Measurements from ENCODE around the gene FOXN1. TPM values are rescaled to one million over a fixed set of nuclear protein-coding genes. Genes with fewer than 3 reads are reported as not detected.

FOXN1 gene
- total RNA-seq, 4 donors from 2014 or later, result 0.14 to 0.32 TPM; not detected in 2

DNA sequence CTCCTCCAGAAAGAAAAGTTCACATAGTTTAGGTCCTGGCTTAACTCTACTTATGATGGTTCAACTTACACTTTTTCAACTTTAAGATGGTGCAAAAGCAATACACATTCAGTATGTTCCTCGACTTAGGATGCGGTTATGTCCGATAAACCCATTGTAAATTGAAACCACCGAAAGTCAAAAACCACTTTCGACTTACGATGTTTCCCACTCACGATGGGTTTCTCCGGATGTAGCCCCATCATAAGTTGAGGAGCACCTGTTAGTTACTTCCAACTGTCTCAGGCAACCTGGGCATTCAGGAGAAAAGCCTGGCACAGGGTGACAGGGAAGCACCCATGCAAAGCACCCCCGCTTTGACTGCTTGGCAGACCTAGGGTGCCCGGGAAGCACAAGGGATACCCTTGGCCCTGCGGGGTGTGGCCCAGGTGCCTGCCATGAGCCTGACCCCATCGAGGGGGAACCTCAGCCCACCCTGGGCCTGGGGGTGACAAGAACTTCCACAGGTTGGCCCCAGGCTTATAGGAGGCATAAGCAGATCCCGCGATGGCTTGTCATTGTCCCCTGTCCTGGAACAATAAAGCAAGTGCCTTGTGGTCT, 32.2 kb downstream of the FOXN1 start:
- DNase-seq, result no peak
- no peaks in the 10 kb centered on the region for H3K36me3 ChIP-seq
- H3K27ac ChIP-seq, result no peak overlapping the region
- no peak for TF ChIP-seq EP300 (IDR thresholded peaks at IDR 0.05; ENCODE audit: low read depth)
- TF ChIP-seq, protein P1, sequence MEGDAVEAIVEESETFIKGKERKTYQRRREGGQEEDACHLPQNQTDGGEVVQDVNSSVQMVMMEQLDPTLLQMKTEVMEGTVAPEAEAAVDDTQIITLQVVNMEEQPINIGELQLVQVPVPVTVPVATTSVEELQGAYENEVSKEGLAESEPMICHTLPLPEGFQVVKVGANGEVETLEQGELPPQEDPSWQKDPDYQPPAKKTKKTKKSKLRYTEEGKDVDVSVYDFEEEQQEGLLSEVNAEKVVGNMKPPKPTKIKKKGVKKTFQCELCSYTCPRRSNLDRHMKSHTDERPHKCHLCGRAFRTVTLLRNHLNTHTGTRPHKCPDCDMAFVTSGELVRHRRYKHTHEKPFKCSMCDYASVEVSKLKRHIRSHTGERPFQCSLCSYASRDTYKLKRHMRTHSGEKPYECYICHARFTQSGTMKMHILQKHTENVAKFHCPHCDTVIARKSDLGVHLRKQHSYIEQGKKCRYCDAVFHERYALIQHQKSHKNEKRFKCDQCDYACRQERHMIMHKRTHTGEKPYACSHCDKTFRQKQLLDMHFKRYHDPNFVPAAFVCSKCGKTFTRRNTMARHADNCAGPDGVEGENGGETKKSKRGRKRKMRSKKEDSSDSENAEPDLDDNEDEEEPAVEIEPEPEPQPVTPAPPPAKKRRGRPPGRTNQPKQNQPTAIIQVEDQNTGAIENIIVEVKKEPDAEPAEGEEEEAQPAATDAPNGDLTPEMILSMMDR (IDR thresholded peaks at IDR 0.05), result no peak
- TF ChIP-seq POLR2A (IDR thresholded peaks at IDR 0.05), result no peak
- no peak for TF ChIP-seq POLR2AphosphoS5 (IDR thresholded peaks at IDR 0.05)
- in situ Hi-C loops (cut with MboI; ENCODE audit: low pct_ligation_motif_present in 1 of 4, low pct_unique_long_range_greater_than_20kb in 1 of 4, low sequenced_read_pairs in 3 of 4), result no loop called here
- WGBS, 2 donors (ENCODE audit: low coverage in 1 of 2), result 86 to 88% methylated on average over 5 to 14 of the region's 14 CpGs
- H3K4me3 ChIP-seq, result no peak overlapping the region
- H3K27me3 ChIP-seq, result no peaks in the 10 kb centered on the region
- H3K4me1 ChIP-seq, result peaks cover 0 to 7% (median 1%) of the 10 kb centered on the region in 4 donors
- intact Hi-C loops (cut with DNase I; ENCODE audit: low total_unique reads), result no loop called here
- H3K9me3 ChIP-seq, result no peaks in the 10 kb centered on the region

- TF ChIP-seq POLR2AphosphoS5 (IDR thresholded peaks at IDR 0.05) (no peak), EP300 (IDR thresholded peaks at IDR 0.05; ENCODE audit: low read depth) (no peak), POLR2A (IDR thresholded peaks at IDR 0.05) (no peak)
- TF ChIP-seq, protein P1 (IDR thresholded peaks at IDR 0.05), result no peak
- H3K4me1 ChIP-seq, result peaks cover 0 to 7% (median 0%) of the 10 kb centered on the region in 4 donors
- 73% methylated on average over 4 of the region's 4 CpGs; no CpG with 5 or more reads in 1 of the 2 donors for WGBS, 2 donors (ENCODE audit: low coverage in 1 of 2)
- intact Hi-C loops (cut with DNase I; ENCODE audit: low total_unique reads), result loop anchor here (5.0 to 10.0 kb wide), 2 partner anchors 65 to 158 kb away; no protein-coding TSS in a partner anchor
- no peaks in the 10 kb centered on the region for H3K9me3 ChIP-seq
- in situ Hi-C loops (cut with MboI; ENCODE audit: low pct_ligation_motif_present in 1 of 4, low pct_unique_long_range_greater_than_20kb in 1 of 4, low sequenced_read_pairs in 3 of 4), result no loop called here
- H3K27ac ChIP-seq, result no peak overlapping the region
- H3K36me3 ChIP-seq, result no peaks in the 10 kb centered on the region
- no peak overlapping the region for H3K4me3 ChIP-seq
- DNase-seq, result no peak
- H3K27me3 ChIP-seq, result no peaks in the 10 kb centered on the region
Observed at GRCh38 chr17:28540231-28540630, 34.1 kb downstream of the FOXN1 start.

DNA sequence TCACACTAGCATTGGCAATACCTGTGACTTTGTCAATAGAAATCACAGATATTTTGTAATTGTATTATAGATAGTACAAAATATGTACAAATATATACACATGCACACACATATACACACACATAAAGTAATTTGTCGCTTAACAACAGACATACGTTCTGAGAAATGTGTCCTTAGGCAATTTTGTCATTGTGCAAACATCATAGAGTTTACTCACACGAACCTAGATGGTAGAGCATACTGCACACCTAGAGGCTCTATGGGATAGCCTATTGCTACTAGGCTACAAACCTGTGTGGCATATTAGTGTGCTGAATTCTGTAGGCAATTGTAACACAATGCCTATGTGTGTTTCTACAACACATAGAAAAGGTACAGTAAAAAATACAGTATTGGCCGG, 35.3 kb downstream of the FOXN1 start:
- Histone ChIP-seq H3K36me3 (no peaks in the 10 kb centered on the region), H3K9me3 (no peaks in the 10 kb centered on the region), H3K27me3 (no peaks in the 10 kb centered on the region), H3K4me1 (no peaks in the 10 kb centered on the region), H3K4me3 (no peak overlapping the region), H3K27ac (no peak overlapping the region)
- in situ Hi-C loops (cut with MboI; ENCODE audit: low pct_ligation_motif_present in 1 of 4, low pct_unique_long_range_greater_than_20kb in 1 of 4, low sequenced_read_pairs in 3 of 4), result no loop called here
- TF ChIP-seq, protein P1 (IDR thresholded peaks at IDR 0.05), result no peak
- TF ChIP-seq POLR2AphosphoS5 (IDR thresholded peaks at IDR 0.05), result no peak
- intact Hi-C loops (cut with DNase I; ENCODE audit: low total_unique reads), result loop anchor here (5.0 to 10.0 kb wide), 2 partner anchors 63 to 159 kb away; no protein-coding TSS in a partner anchor
- 78 to 80% methylated on average over 3 to 4 of the region's 4 CpGs for WGBS, 2 donors (ENCODE audit: low coverage in 1 of 2)
- no peak for DNase-seq

GRCh38 chr17:28544402-28545140, 38.4 kb downstream of the FOXN1 start:
- DNase-seq, result no peak
- intact Hi-C loops (cut with DNase I; ENCODE audit: low total_unique reads), result loop anchor here (5.0 to 10.0 kb wide), 2 partner anchors 60 to 162 kb away; no protein-coding TSS in a partner anchor
- in situ Hi-C loops (cut with MboI; ENCODE audit: low pct_ligation_motif_present in 1 of 4, low pct_unique_long_range_greater_than_20kb in 1 of 4, low sequenced_read_pairs in 3 of 4), result no loop called here
- Histone ChIP-seq H3K36me3 (peaks cover 0 to 6% (median 0%) of the 10 kb centered on the region in 4 donors), H3K4me1 (peaks cover 0 to 14% (median 0%) of the 10 kb centered on the region in 4 donors), H3K4me3 (no peak overlapping the region), H3K27me3 (no peaks in the 10 kb centered on the region), H3K9me3 (no peaks in the 10 kb centered on the region), H3K27ac (no peak overlapping the region)
- 92 to 100% methylated on average over 1 to 4 of the region's 4 CpGs for WGBS, 2 donors (ENCODE audit: low coverage in 1 of 2)
- TF ChIP-seq, protein P1 (IDR thresholded peaks at IDR 0.05), result no peak
- TF ChIP-seq EP300 (IDR thresholded peaks at IDR 0.05; ENCODE audit: low read depth) (no peak), POLR2AphosphoS5 (IDR thresholded peaks at IDR 0.05) (no peak), POLR2A (IDR thresholded peaks at IDR 0.05) (no peak)

Measured in transverse colon (tissue), 4 donors.